NCI-H69 (cell line): ENCODE results near the gene ANO3.

Source experiments
- DNase-seq: peaks from one replicate; lab custom pipeline; 2025; lab: John Stamatoyannopoulos, UW

The ANO3 gene

DNA sequence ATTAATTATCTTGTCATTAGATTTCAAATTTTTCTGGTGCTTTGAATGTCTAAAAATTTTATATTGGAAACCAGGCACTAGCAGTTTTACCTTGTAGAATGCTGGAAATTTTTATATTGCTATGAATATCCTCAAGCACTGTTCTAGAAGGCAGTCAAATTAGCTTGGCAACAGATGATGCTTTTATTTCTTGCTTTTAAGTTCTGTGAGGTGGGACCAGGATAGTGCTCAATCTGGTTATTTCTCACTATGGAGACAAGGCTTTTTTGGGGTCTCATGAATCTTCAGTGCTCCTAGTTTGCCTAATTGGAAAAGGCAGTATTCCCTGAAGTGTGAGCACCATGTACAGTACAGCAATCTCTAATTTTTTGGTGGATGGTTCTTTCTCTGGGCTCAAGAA, 27.1 kb downstream of the ANO3 start:
- DNase-seq: no peak

- no peak for DNase-seq
Observed at GRCh38 chr11:26365284-26365683, 33.4 kb downstream of the ANO3 start.

- DNase-seq: no peak
Observed at GRCh38 chr11:26377619-26378018, 45.7 kb downstream of the ANO3 start.

DNA sequence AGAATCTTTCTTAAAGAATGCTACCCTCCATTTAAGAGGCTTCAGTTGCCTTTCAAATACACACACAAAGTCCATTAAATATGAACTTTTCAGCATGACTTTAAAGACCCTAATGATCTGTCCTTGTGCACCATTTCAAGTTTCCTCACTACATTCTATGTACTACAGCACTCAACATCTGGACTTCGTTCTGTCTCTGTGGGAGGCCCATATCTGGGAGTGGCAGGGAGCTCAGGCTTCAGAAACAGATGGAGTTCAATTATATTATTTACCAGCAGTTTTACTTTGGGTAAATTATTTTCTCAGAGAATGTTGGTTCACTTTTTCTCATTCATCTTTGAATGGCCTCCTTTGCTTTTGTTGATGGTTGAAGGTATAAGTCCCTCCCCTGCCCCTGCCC, 67.4 kb downstream of the ANO3 start:
- DNase-seq: peak; percentile 63

DNA sequence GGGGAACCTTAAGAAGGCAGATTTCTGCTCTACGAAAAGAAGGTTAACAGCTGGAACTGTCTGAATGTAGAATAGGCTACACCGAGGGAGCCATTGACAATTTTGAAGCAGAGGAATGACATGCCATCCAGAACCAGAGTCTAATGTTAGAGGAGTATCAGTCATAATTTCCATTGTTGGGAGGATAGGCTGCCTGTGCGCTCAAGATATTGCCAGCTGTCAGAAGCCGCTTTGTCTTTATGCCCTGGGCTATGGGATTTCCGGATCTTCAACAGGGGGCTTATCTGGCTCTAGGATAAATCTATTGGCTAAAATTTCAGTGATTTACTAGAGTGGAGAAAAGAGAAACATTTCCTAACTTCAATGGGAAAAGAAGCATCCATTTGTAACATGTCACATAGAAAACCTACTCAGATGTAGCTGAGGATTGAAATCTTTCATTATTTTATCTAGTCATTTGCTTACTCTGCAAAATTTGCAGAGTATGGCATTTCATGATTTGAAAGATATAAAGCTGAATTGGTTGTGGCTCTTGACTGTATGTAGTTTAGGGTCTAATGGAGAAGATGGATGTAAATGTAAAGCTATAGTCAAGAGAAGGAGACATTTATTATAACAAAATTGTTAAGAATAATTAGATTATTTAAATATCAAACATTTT, 78.9 kb downstream of the ANO3 start:
- peak; percentile 19 for DNase-seq

- DNase-seq: no peak
Observed at GRCh38 chr11:26412955-26413354, 81.0 kb downstream of the ANO3 start.

GRCh38 chr11:26418386-26418912, 86.5 kb downstream of the ANO3 start:
- DNase-seq: no peak

DNA sequence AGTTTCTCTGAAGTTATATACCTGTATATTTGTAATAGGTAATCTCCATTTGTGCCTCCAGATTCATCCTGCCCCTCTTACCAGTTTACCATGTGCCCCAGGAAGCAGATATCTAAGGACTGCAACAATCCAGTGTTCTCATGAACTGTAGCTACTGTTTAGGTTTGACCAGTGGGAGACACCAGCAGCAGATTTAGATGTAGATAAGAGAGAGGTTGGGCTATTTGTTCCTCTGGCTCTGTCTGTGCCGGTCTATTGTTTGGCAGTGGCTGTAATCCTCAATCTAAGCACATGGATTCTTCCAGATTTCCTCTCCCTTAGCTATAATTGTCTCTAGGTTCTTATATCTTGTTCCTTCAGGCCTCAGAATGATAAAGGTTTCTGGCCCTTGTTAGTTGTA, 88.4 kb downstream of the ANO3 start:
- no peak for DNase-seq

DNA sequence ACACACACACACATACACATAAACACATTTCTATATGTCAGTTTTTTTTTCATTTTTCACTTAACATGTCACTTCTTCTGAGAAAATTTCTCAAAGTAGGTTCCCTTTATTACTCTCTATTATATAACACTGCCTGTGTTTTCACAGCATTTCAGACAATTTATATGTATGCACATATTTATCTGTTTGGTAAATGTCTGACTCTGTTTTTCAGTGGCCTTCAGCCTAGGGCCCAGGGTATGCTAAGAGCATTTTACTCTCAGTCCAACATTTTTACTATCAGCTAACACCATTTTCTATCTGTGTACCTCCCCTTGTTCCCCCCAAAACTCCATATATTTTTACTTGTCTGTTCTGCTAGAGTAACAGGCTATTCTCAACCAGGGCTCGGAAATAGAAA, 92.3 kb downstream of the ANO3 start:
- DNase-seq: no peak

DNA sequence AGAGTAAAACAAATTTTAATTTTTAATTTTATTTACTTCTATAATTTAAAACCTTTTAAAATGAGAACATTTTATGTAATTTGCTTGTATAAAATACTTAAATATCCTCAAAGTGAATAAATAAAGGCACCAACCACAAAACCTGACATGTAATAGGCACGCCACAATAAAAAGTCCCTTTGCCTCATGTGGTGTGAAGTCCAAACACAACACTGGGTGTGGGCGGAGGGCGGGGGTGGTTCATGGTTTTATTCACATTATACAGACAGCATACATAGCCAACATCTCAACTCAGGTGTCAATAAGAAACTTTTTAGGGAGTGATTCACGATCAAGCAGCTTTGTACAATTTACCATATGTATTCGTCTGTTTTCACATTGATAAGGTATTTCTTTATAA, 107.9 kb downstream of the ANO3 start:
- no peak for DNase-seq

DNA sequence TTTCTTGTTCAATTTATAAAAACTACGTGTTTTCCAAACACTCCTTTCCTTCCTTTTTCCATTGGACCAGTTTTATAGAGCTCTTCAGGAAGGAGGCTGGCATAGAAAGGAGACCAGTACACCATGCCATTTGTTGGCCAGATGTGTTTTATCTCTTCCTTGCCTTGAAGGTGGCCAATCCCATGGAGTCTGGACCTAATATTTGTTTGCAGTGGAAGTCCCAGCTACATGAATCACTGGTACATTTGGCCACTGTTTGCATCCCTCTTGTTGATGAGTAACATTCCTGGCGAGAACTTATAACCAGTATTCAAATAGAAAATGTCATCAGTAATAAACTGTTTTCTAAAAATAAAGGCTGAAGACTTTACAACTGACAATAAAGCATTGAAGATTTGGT, 110.2 kb downstream of the ANO3 start:
- no peak for DNase-seq

GRCh38 chr11:26443617-26444016, 111.7 kb downstream of the ANO3 start:
- DNase-seq: no peak

- no peak for DNase-seq
Observed at GRCh38 chr11:26457636-26458035, 125.7 kb downstream of the ANO3 start.

DNA sequence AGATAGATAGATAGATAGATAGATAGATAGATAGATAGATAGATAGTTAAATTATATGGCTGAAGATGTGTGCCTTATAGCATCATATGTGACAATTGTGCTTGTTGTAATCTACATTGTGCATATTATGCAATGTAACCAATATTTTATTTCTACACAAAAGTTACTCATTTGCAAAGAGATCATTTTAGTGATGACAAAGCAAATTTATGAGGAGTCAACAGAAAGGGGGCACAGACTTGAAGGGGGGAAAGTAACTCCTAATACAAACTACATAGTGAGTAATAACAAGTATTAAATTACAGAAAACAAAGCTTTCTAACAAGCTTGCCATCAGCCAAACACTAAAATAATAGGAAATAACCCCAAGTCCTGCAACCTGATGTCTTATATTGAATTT, 133.3 kb downstream of the ANO3 start:
- DNase-seq: no peak

DNA sequence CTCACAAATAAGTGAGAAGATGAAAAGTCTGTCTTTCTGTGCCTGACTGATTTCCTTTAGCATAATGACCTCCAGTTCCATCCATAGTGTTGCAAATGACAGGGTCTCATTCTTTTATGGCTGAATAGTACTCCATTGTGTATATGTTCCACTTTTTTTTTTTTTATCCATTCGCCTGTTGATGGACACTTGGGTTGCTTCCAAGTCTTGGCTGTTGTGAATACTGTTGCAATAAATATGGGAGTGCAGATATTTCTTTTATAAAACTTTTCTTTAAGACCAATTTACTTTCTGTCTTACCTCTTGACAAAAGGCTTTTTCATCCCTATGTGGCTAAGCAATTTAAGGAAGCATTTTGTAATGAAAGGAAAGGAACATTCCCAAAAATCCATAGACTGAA, 135.6 kb downstream of the ANO3 start:
- no peak for DNase-seq

- DNase-seq: peak; percentile 8
Observed at GRCh38 chr11:26470992-26471391, 139.1 kb downstream of the ANO3 start.

GRCh38 chr11:26473216-26474194, 141.6 kb downstream of the ANO3 start:
- peak; percentile 24 for DNase-seq

DNA sequence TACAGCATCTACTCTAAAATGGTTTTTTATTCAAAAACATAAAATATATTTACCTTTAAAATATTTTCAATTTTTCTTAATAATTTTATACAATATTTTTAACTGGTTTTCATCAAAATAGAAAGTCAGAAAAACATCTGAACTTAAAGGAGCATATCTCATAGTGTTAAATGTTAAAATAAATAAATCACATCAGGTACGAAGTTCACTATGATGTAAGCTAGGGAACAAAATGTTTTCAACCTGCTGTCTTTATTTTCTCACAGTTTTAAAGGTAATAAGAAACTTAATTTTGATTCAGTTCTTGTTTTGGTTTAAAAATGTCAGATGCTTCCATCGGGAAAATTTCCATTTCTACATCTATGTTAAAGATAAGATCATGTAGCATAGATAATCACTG, 142.5 kb downstream of the ANO3 start:
- no peak for DNase-seq

- DNase-seq: no peak
Observed at GRCh38 chr11:26477396-26477795, 145.5 kb downstream of the ANO3 start.

DNA sequence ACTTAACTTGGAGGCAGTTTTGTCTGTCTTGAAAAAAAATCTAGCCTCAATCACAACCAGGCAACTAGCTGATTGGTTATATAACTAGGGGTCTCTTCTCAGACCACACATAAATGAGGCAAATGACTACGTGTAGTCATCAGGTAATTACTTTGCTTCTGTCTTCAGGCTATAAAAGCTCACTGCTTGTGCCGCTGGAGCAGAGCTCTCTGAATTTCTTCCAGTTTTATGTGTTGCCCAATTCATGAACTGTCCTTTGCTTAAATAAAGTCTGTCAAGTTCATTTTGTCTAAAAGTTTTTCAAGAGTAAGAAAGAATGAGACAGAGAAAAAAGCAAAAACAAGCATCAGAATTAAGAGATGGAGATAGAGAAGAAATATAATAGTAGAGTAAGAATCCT, 146.8 kb downstream of the ANO3 start:
- no peak for DNase-seq

DNA sequence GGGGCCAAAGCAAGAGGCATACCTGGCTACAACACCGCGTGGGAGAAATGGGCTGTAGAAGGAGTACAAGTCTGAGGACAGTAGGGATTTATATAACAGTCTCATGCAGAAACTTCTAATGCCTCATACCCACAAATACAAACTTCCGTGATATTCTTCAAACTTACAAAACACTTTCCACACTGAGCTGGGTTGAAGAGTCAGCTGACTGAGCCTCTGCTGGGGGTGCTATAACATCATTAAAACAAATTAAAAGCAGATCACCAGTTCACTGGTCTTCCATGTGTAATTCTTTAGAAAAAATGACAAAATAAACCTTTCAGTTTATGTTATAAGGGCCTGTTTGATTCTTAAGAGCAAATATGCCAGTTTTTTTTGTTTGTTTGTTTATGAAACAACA, 148.1 kb downstream of the ANO3 start:
- no peak for DNase-seq

DNA sequence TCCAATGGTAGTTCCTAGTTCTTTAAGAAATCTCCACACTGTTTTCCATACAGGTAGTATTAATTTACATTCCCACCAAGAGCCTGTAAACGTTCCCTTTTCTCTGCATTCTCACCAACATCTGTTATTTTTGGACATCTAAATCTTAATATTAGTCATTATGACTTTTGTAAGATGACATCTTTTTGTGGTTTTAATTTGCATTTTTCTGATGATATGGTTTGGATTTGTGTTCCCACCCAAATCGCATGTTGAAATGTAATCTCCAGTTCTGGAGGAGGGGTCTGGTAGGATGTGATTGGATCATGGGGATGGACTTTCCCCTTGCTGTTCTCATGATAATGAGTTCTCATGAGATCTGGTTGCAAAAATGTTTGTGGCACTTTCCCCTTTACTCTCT, 151.2 kb downstream of the ANO3 start:
- DNase-seq: no peak

- no peak for DNase-seq
Observed at GRCh38 chr11:26490546-26490945, 158.6 kb downstream of the ANO3 start.
